Loucy (cell line): ENCODE data around the gene OR2T11.

ENCODE experiments used
- H2AFZ ChIP-seq: fragments of 200-600 bp; sonication (generic); 2 replicates; pipeline ENCODE4 v1.6.0; 2016; ENCODE audit warnings: antibody characterized with exemption, mild to moderate bottlenecking, low read length, moderate library complexity
- H3F3A ChIP-seq: fragments of 200-600 bp; 2 replicates; pipeline ENCODE4 v1.6.0; 2016; ENCODE audit warnings: antibody characterized with exemption, low read depth, mild to moderate bottlenecking
- H3K27me3 ChIP-seq: fragments of 200-600 bp; sonication (generic); 2 replicates; pipeline ENCODE4 v1.6.1; 2014; ENCODE audit warnings: low read length, mild to moderate bottlenecking; ENCODE audit not compliant: insufficient read depth, poor library complexity, severe bottlenecking
- H3K36me3 ChIP-seq: fragments of 200-600 bp; sonication (generic); 2 replicates; pipeline ENCODE4 v1.6.1; 2016; ENCODE audit warnings: low read length; ENCODE audit not compliant: insufficient read depth
- H3K4me1 ChIP-seq: fragments of 200-600 bp; sonication (generic); 2 replicates; pipeline ENCODE4 v1.5.1; 2014; ENCODE audit warnings: low read length, mild to moderate bottlenecking; ENCODE audit not compliant: insufficient read depth, poor library complexity, severe bottlenecking
- H3K4me2 ChIP-seq: fragments of 200-600 bp; sonication (generic); 2 replicates; pipeline ENCODE4 v1.6.0; 2014; ENCODE audit warnings: antibody characterized with exemption, low read length, low read depth, mild to moderate bottlenecking; ENCODE audit not compliant: poor library complexity, severe bottlenecking
- H3K4me3 ChIP-seq: fragments of 200-600 bp; sonication (generic); 2 replicates; pipeline ENCODE4 v1.5.1; 2014; ENCODE audit warnings: low read length, mild to moderate bottlenecking, mixed read lengths; ENCODE audit not compliant: poor library complexity, severe bottlenecking
- H3K79me2 ChIP-seq: fragments of 200-600 bp; sonication (generic); 2 replicates; pipeline ENCODE4 v1.6.1; 2014; ENCODE audit warnings: low read length; ENCODE audit not compliant: insufficient read depth
- H3K9ac ChIP-seq: fragments of 200-600 bp; sonication (generic); 2 replicates; pipeline ENCODE4 v1.6.0; 2014; ENCODE audit warnings: mild to moderate bottlenecking, low read depth, low read length, moderate library complexity; ENCODE audit not compliant: poor library complexity, severe bottlenecking
- H3K9me2 ChIP-seq: fragments of 200-600 bp; sonication (generic); replicated peaks from 2 replicates; pipeline ENCODE4 v1.6.1; 2016; ENCODE audit warnings: low read depth, low read length, mixed read lengths
- H3K9me3 ChIP-seq: fragments of 200-600 bp; sonication (generic); 2 replicates; pipeline ENCODE4 v1.6.1; 2014; ENCODE audit warnings: mild to moderate bottlenecking, antibody characterized with exemption, low read length, low read depth; ENCODE audit not compliant: insufficient read depth
- H4K20me1 ChIP-seq: fragments of 200-600 bp; sonication (generic); 2 replicates; pipeline ENCODE4 v1.6.0; 2014; ENCODE audit warnings: antibody characterized with exemption, low read length, mild to moderate bottlenecking; ENCODE audit not compliant: insufficient read depth, poor library complexity, severe bottlenecking
- EZH2phosphoT487 ChIP-seq: fragments of 200-600 bp; IDR thresholded peaks from 2 replicates; pipeline ENCODE4 v1.6.1; 2018; ENCODE audit warnings: antibody characterized with exemption, mild to moderate bottlenecking, moderate library complexity, borderline replicate concordance
- TF ChIP-seq, protein P1 (sequence below): fragments of 200-600 bp; sonication (generic); conservative IDR thresholded peaks from 2 replicates; pipeline ENCODE4 v1.5.1; 2014; ENCODE audit warnings: mild to moderate bottlenecking, antibody characterized with exemption, low read length

OR2T11 gene

DNA sequence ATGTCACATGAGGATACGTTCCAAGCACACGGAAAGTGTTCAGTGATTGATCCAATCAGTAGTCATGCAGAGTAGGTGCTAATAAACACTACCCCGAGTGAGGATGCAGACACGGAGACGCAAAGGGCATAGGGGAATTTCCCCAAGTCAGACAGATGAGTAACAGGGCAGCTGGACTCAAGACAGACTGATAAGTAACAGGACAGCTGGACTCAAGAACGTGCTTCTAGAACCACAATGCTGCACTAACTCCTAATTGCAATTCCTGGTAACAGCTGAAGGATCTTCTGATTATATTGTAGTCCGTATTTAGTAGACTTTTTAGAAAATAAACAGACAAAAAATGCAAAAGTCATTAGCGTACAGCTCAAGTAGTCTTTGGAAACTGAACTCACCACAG lies 35.5 kb downstream of the OR2T11 start:
- Histone ChIP-seq H3K27me3 (no peaks in the 10 kb centered on the region), H3K4me1 (no peaks in the 10 kb centered on the region), H3F3A (no peaks in the 10 kb centered on the region), H4K20me1 (no peaks in the 10 kb centered on the region), H3K79me2 (no peaks in the 10 kb centered on the region), H3K36me3 (no peaks in the 10 kb centered on the region), H3K4me2 (no peak overlapping the region), H3K9ac (no peak overlapping the region), H3K9me3 (no peaks in the 10 kb centered on the region; the same call in 1 of the 2 replicates), H3K4me3 (no peak overlapping the region), H2AFZ (no peak overlapping the region), H3K9me2 (no peaks in the 10 kb centered on the region)
- TF ChIP-seq, protein P1, sequence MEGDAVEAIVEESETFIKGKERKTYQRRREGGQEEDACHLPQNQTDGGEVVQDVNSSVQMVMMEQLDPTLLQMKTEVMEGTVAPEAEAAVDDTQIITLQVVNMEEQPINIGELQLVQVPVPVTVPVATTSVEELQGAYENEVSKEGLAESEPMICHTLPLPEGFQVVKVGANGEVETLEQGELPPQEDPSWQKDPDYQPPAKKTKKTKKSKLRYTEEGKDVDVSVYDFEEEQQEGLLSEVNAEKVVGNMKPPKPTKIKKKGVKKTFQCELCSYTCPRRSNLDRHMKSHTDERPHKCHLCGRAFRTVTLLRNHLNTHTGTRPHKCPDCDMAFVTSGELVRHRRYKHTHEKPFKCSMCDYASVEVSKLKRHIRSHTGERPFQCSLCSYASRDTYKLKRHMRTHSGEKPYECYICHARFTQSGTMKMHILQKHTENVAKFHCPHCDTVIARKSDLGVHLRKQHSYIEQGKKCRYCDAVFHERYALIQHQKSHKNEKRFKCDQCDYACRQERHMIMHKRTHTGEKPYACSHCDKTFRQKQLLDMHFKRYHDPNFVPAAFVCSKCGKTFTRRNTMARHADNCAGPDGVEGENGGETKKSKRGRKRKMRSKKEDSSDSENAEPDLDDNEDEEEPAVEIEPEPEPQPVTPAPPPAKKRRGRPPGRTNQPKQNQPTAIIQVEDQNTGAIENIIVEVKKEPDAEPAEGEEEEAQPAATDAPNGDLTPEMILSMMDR: no peak
- TF ChIP-seq EZH2phosphoT487: no peak

DNA sequence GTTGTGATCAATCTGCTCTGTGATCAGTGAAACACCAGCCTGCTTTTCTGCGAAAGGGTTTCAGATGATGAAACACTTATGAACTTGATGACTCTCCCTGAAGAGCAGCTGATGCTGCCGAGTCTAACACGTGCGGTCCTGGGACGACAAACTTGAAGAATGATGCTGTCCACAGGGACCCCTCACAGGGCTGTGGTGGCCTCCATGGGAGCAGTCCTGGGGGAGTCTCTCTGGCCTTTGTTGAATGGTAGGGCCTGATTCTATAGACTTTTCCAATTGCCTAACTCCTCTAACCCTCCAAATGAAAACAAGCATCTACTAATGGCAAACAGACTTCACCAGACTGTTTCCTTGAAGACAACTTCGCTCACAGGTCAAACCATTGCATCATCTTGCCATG lies 37.3 kb downstream of the OR2T11 start, which contains the start of gene OR2T10:
Gene OR2T10 (minus strand): TSS at position 112 of the 400 bp plus-strand sequence. CDS start 3,932 bp downstream, outside the sequence.
- H3K36me3 ChIP-seq: no peaks in the 10 kb centered on the region
- H3K9me3 ChIP-seq: no peaks in the 10 kb centered on the region; the same call in 1 of the 2 replicates
- no peaks in the 10 kb centered on the region for H3K79me2 ChIP-seq

DNA sequence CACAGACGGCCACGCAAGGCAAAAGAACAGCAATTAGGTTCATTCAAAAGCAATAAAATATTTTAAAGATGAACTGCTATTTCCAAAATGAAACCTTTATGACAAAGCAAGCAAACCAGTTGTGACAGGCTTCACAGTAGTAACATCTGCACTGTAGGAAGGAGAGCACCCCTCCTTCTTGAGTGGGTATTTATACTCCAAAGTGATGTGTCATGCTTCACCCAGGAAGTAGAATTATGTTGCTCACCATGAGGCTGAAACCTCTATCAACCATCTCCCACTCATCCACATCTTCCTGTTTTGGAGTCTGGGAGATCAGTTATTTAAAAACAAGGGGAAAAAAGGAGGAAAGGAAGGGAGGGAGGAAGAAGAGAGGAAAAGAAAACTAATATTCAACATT lies 38.3 kb downstream of the OR2T11 start:
- Histone ChIP-seq H3K36me3 (no peaks in the 10 kb centered on the region), H3F3A (no peaks in the 10 kb centered on the region), H3K4me1 (no peaks in the 10 kb centered on the region), H3K9me3 (no peaks in the 10 kb centered on the region; the same call in 1 of the 2 replicates), H3K4me2 (no peak overlapping the region), H3K27me3 (no peaks in the 10 kb centered on the region), H3K9me2 (no peaks in the 10 kb centered on the region), H3K9ac (no peak overlapping the region), H3K79me2 (no peaks in the 10 kb centered on the region), H2AFZ (no peak overlapping the region), H4K20me1 (no peaks in the 10 kb centered on the region), H3K4me3 (no peak overlapping the region)
- no peak for TF ChIP-seq EZH2phosphoT487
- TF ChIP-seq, protein P1: no peak

More for the DNA sequence above, 37.3 kb downstream of the OR2T11 start, which contains the start of gene OR2T10:
- no peaks in the 10 kb centered on the region for H3K27me3 ChIP-seq
- no peak within 1 kb of the TSS for H3K4me2 ChIP-seq
- H3K4me1 ChIP-seq: no peaks in the 10 kb centered on the region
- H3K9me2 ChIP-seq: no peaks in the 10 kb centered on the region
- no peak within 1 kb of the TSS for H2AFZ ChIP-seq
- TF ChIP-seq EZH2phosphoT487: no peak
- TF ChIP-seq, protein P1: no peak
- no peak within 1 kb of the TSS for H3K9ac ChIP-seq
- H3K4me3 ChIP-seq: no peak within 1 kb of the TSS
- no peaks in the 10 kb centered on the region for H3F3A ChIP-seq
- no peaks in the 10 kb centered on the region for H4K20me1 ChIP-seq
